GM12878 (cell line): Measurements from ENCODE around the gene TVP23C. TPM values are rescaled to one million over a fixed set of nuclear protein-coding genes. Genes with fewer than 3 reads are reported as not detected.

ENCODE experiments used
- ATAC-seq: fragments of 200-7000 bp; cut with Tn5 transposase; 3 replicates; pipeline ENCODE4 v1.9.1; 2020; ENCODE audit warnings: mild to moderate bottlenecking, moderate library complexity
- BruUV-seq: library from RNA; stranded (reverse); fragments of 400-500 nt; replicated peaks from 2 replicates; lab custom pipeline; 2021; lab: Mats Ljungman, UMichigan
- CTCF ChIA-PET: fragments of 300-600 bp; sonication (Branson Sonifier 250); formaldehyde crosslinking; extraction: SDS; loops from one replicate; lab custom pipeline; 2021; ENCODE audit warnings: inconsistent platforms; lab: Yijun Ruan, JAX
- POLR2A ChIA-PET: fragments of 350-600 bp; formaldehyde crosslinking; extraction: SDS; loops from one replicate; lab custom pipeline; 2021; ENCODE audit warnings: inconsistent platforms; lab: Charles Lee
- RAD21 ChIA-PET: fragments of 300-600 bp; sonication (Branson Sonifier 250); formaldehyde crosslinking; loops from one replicate; lab custom pipeline; 2023; ENCODE audit warnings: antibody characterized with exemption; ENCODE audit not compliant: unreplicated experiment; lab: Charles Lee
- SMC1A ChIA-PET: fragments of 300-600 bp; sonication (Branson Sonifier 250); formaldehyde crosslinking; loops from one replicate; lab custom pipeline; 2023; ENCODE audit not compliant: unreplicated experiment, uncharacterized antibody; lab: Charles Lee
- DNase-seq: peaks from one replicate; pipeline ENCODE4 v3.0.0-alpha.2; 2011; ENCODE audit warnings: low read depth, low spot score
- FAIRE-seq: peaks from 3 replicates; lab custom pipeline; 2011; peaks lifted over from hg19 to GRCh38; lab: Jason Lieb, UNC
- H2AFZ ChIP-seq: 2 replicates; pipeline ENCODE4 v1.6.0; 2011; ENCODE audit warnings: low read depth, low read length, control low read depth; ENCODE audit not compliant: control insufficient read depth
- H3K27ac ChIP-seq: 2 replicates; pipeline ENCODE4 v1.5.1; 2011; ENCODE audit warnings: control low read depth; ENCODE audit not compliant: control insufficient read depth, insufficient read depth
- H3K27me3 ChIP-seq, 2 experiments: replicated peaks in 1 of 2; 2 replicates each; pipeline versions ENCODE4 v1.6.0 to v1.6.1; 2011; ENCODE audit warnings: low read length in 1 of 2; ENCODE audit not compliant: control insufficient read depth in 2 of 2, insufficient read depth in 2 of 2
- H3K36me3 ChIP-seq, 2 experiments: 2 replicates each; pipeline ENCODE4 v1.5.1; 2011; ENCODE audit warnings: low read length in 1 of 2; ENCODE audit not compliant: control insufficient read depth in 2 of 2, insufficient read depth in 2 of 2
- H3K4me1 ChIP-seq: 2 replicates; pipeline ENCODE4 v1.6.1; 2011; ENCODE audit warnings: mild to moderate bottlenecking, low read length, moderate library complexity, mixed read lengths; ENCODE audit not compliant: control insufficient read depth, insufficient read depth
- H3K4me2 ChIP-seq: 2 replicates; pipeline ENCODE4 v1.6.0; 2011; ENCODE audit warnings: control low read depth; ENCODE audit not compliant: control insufficient read depth, insufficient read depth
- H3K4me3 ChIP-seq: fragments of 200-600 bp; sonication (generic); 2 replicates; pipeline ENCODE4 v1.5.1; 2016
- H3K79me2 ChIP-seq: 2 replicates; pipeline ENCODE4 v1.6.0; 2011; ENCODE audit warnings: low read length; ENCODE audit not compliant: control insufficient read depth, insufficient read depth
- H3K9ac ChIP-seq: 2 replicates; pipeline ENCODE4 v1.8.0; 2011; ENCODE audit warnings: low read length, control low read depth, mixed read lengths; ENCODE audit not compliant: control insufficient read depth, insufficient read depth
- H3K9me3 ChIP-seq: replicated peaks from 3 replicates; pipeline ENCODE4 v1.5.1; 2011; ENCODE audit warnings: mild to moderate bottlenecking, low read length; ENCODE audit not compliant: control insufficient read depth, insufficient read depth
- H4K20me1 ChIP-seq: 2 replicates; pipeline ENCODE4 v1.6.0; 2011; ENCODE audit not compliant: control insufficient read depth, insufficient read depth
- BCL11A ChIP-seq: IDR thresholded peaks from 2 replicates; pipeline ENCODE4 v1.6.1; 2011; ENCODE audit warnings: low read depth, low read length
- BMI1 ChIP-seq: fragments of 450-650 bp; IDR thresholded peaks from 2 replicates; pipeline ENCODE4 v1.6.1; 2016; ENCODE audit warnings: mild to moderate bottlenecking, moderate library complexity, borderline replicate concordance
- CBX3 ChIP-seq: fragments of 200-600 bp; sonication (generic); IDR thresholded peaks from 2 replicates; pipeline ENCODE4 v1.6.1; 2016; ENCODE audit warnings: low read depth, borderline replicate concordance
- CTCF ChIP-seq, 3 experiments: IDR thresholded peaks in 2 of 3; conservative IDR thresholded peaks in 1 of 3; 2 replicates each; pipeline ENCODE4 v1.5.1; 2011; ENCODE audit warnings: low read depth in 3 of 3, low read length in 3 of 3, mild to moderate bottlenecking in 3 of 3, control low read depth in 2 of 3, moderate library complexity in 2 of 3, inconsistent platforms in 1 of 3, mixed read lengths in 1 of 3; ENCODE audit not compliant: control insufficient read depth in 2 of 3, insufficient read depth in 1 of 3; ENCODE audit errors: extremely low read depth in 1 of 3
- EGR1 ChIP-seq, 2 experiments: IDR thresholded peaks; 1 replicate in 1 of 2; 2 replicates in 1 of 2; pipeline ENCODE4 v1.6.1; 2011 to 2012; ENCODE audit warnings: low read depth in 2 of 2, low read length in 2 of 2, borderline replicate concordance in 1 of 2, mild to moderate bottlenecking in 1 of 2, moderate library complexity in 1 of 2
- ETV6 ChIP-seq, 2 experiments: fragments of 450-650 bp in 1 of 2; IDR thresholded peaks in 1 of 2; conservative IDR thresholded peaks in 1 of 2; 2 replicates each; pipeline ENCODE4 v1.6.1; 2014; ENCODE audit warnings: antibody characterized with exemption in 1 of 2, borderline replicate concordance in 1 of 2, low read depth in 1 of 2, mild to moderate bottlenecking in 1 of 2, moderate library complexity in 1 of 2
- FOXK2 ChIP-seq: fragments of 450-650 bp; IDR thresholded peaks from 2 replicates; pipeline ENCODE4 v1.6.1; 2017; ENCODE audit warnings: mild to moderate bottlenecking, moderate library complexity
- HCFC1 ChIP-seq: fragments of 150-350 bp; IDR thresholded peaks from 2 replicates; pipeline ENCODE4 v1.6.1; 2014; ENCODE audit warnings: low read length
- HDGF ChIP-seq: fragments of 450-650 bp; IDR thresholded peaks from 2 replicates; pipeline ENCODE4 v1.6.1; 2016; ENCODE audit warnings: antibody characterized with exemption
- IRF4 ChIP-seq: IDR thresholded peaks from 2 replicates; pipeline ENCODE4 v1.6.1; 2011; ENCODE audit warnings: low read depth, low read length
- KDM1A ChIP-seq: fragments of 200-600 bp; sonication (generic); IDR thresholded peaks from 2 replicates; pipeline ENCODE4 v1.6.1; 2016; ENCODE audit warnings: borderline replicate concordance
- MAX ChIP-seq: IDR thresholded peaks from 2 replicates; pipeline ENCODE4 v1.6.1; 2012; ENCODE audit warnings: low read depth, low read length, improper control_type of control experiment
- MTA3 ChIP-seq: IDR thresholded peaks from 2 replicates; pipeline ENCODE4 v1.6.1; 2012; ENCODE audit warnings: low read length, inconsistent platforms, borderline replicate concordance
- NFYB ChIP-seq: IDR thresholded peaks from 2 replicates; pipeline ENCODE4 v1.6.1; 2011; ENCODE audit warnings: low read depth, mild to moderate bottlenecking, low read length, improper control_type of control experiment, moderate library complexity; ENCODE audit not compliant: insufficient read depth
- PAX5 ChIP-seq: IDR thresholded peaks from 2 replicates; pipeline ENCODE4 v1.6.1; 2011; ENCODE audit warnings: low read depth, low read length, borderline replicate concordance
- STAT3 ChIP-seq: IDR thresholded peaks from 2 replicates; pipeline ENCODE4 v1.6.1; 2011; ENCODE audit warnings: low read depth, low read length, improper control_type of control experiment
- TBL1XR1 ChIP-seq: IDR thresholded peaks from 2 replicates; pipeline ENCODE4 v1.6.1; 2012; ENCODE audit warnings: low read depth, low read length, improper control_type of control experiment
- ZBED1 ChIP-seq: IDR thresholded peaks from 2 replicates; pipeline ENCODE4 v1.6.1; 2016; ENCODE audit warnings: borderline replicate concordance
- ZNF24 ChIP-seq: fragments of 450-650 bp; IDR thresholded peaks from 2 replicates; pipeline ENCODE4 v1.6.1; 2017; ENCODE audit warnings: antibody characterized with exemption, mild to moderate bottlenecking
- WGBS: methylation state at CpG from one replicate; pipeline ENCODE4 v1.1.6; 2016; ENCODE audit warnings: low lambda C conversion rate; ENCODE audit not compliant: insufficient replicate concordance, insufficient coverage; ENCODE audit errors: missing lambda C conversion rate; 5-methylcytosine and 5-hydroxymethylcytosine counted together
- in situ Hi-C: fragments of 300-500 bp; cut with MboI; formaldehyde crosslinking; loops from 9 replicates; pipeline ENCODE4 v1.14.3; 2018; ENCODE audit warnings: mixed read lengths
- intact Hi-C: fragments of 100-400 bp; cut with micrococcal nuclease; formaldehyde crosslinking; loops from one replicate; pipeline ENCODE4 v1.14.2; 2022; ENCODE audit not compliant: unreplicated experiment
- polyA plus RNA-seq, 11 experiments: library from polyadenylated mRNA; depleted of rRNA in 4 of 11; unstranded in 6 of 11; stranded (reverse) in 5 of 11; fragments of >200 nt; fragmentation: Nextera tagmentation in 4 of 11; fragmentation: Illumina TruSeq in 1 of 11; extraction: Ambion mirVana in 4 of 11; extraction: Trizol in 1 of 11; gene quantifications; 1 replicate in 1 of 11; 2 replicates in 10 of 11; pipeline versions ENCODE4 v1.2.1 to v1.2.3, GENCODE V29; 2011 to 2016; ENCODE audit warnings: inconsistent platforms in 2 of 11, missing spikeins in 2 of 11, low read depth in 1 of 11
- total RNA-seq, 4 experiments: library from RNA; depleted of rRNA in 3 of 4; stranded (reverse); fragments of >200 nt in 3 of 4; fragmentation: Illumina TruSeq in 1 of 4; extraction: Trizol in 1 of 4; gene quantifications; 2 replicates each; pipeline versions ENCODE4 v1.2.1 to v1.2.3, GENCODE V29; 2013 to 2021

Gene TVP23C
- total and polyA plus RNA-seq, 10 of the 15 experiments (the other 5 are each of a cell fraction or from before 2014, with no cell fraction given): 0.42 to 5.0 (median 2.7) TPM

- Histone ChIP-seq H3K27ac (no peak overlapping the region), H3K79me2 (no peaks in the 10 kb centered on the region), H3K36me3 (no peaks in the 10 kb centered on the region), H3K27me3 (no peaks in the 10 kb centered on the region), H3K9me3 (no peaks in the 10 kb centered on the region), H4K20me1 (no peaks in the 10 kb centered on the region), H3K9ac (no peak overlapping the region), H3K4me1 (no peaks in the 10 kb centered on the region), H3K4me2 (no peak overlapping the region), H3K4me3 (no peak overlapping the region), H2AFZ (no peak overlapping the region)
- intact Hi-C loops (no loop called here), in situ Hi-C loops (no loop called here)
- TF ChIP-seq HDGF (no peak), PAX5 (no peak), NFYB (no peak), BMI1 (no peak), TBL1XR1 (no peak), STAT3 (no peak), HCFC1 (no peak), ETV6 (conservative IDR thresholded peaks at IDR 0.05 in 1 of 2, IDR thresholded peaks at IDR 0.05 in 1 of 2; ENCODE audit: borderline replicate concordance in 1 of 2, low read depth in 1 of 2) (no peak), CBX3 (no peak), EGR1 (IDR thresholded peaks at IDR 0.05; ENCODE audit: borderline replicate concordance in 1 of 2, low read depth in 2 of 2, low read length in 2 of 2) (no peak), ZBED1 (no peak), MAX (no peak), CTCF (IDR thresholded peaks at IDR 0.05 in 2 of 3, conservative IDR thresholded peaks at IDR 0.05 in 1 of 3; ENCODE audit: control insufficient read depth in 2 of 3, extremely low read depth in 1 of 3, insufficient read depth in 1 of 3, low read depth in 3 of 3, low read length in 3 of 3) (no peak), BCL11A (no peak), IRF4 (no peak), ZNF24 (no peak), MTA3 (no peak), KDM1A (no peak), FOXK2 (no peak)
- ChIA-PET SMC1A (no interaction called here), CTCF (no interaction called here), RAD21 (no interaction called here), POLR2A (no interaction called here)
- 27% methylated on average over 3 of the region's 3 CpGs for WGBS
- DNase-seq (no peak), ATAC-seq (no peak), FAIRE-seq (no peak)
- BruUV-seq: no TSS peak
Observed at GRCh38 chr17:15453782-15454181, 109.5 kb downstream of the TVP23C start.
